H1 (cell line): ENCODE data around the gene NARS2. TPM values are rescaled to one million over a fixed set of nuclear protein-coding genes. Genes with fewer than 3 reads are reported as not detected.

Experiments used
- CTCF ChIA-PET: fragments of 300-600 bp; sonication (Branson Sonifier 250); formaldehyde crosslinking; loops from one replicate; lab custom pipeline; 2021; ENCODE audit not compliant: partially characterized antibody; lab: Charles Lee
- POLR2A ChIA-PET: fragments of 300-600 bp; sonication (Branson Sonifier 250); formaldehyde crosslinking; loops from one replicate; lab custom pipeline; 2021; ENCODE audit warnings: inconsistent platforms; ENCODE audit not compliant: partially characterized antibody; lab: Charles Lee
- DNase-seq, 2 experiments: peaks; one replicate each; pipeline versions ENCODE4 v3.0.0 to v3.0.0-alpha.2; 2010 to 2022; ENCODE audit warnings: low spot score in 2 of 2, low read depth in 1 of 2, mixed read lengths in 1 of 2
- FAIRE-seq: peaks from 2 replicates; lab custom pipeline; 2011; peaks lifted over from hg19 to GRCh38; lab: Jason Lieb, UNC
- H2AFZ ChIP-seq: 2 replicates; pipeline ENCODE4 v1.8.1; 2012; ENCODE audit warnings: low read length, inconsistent platforms
- H2AK5ac ChIP-seq: 2 replicates; pipeline ENCODE4 v1.6.1; 2013; ENCODE audit warnings: low read depth, low read length
- H2BK120ac ChIP-seq: replicated peaks from 2 replicates; pipeline ENCODE3; 2013; ENCODE audit warnings: low read depth, low read length, inconsistent platforms
- H2BK12ac ChIP-seq: 2 replicates; pipeline ENCODE4 v1.6.1; 2013; ENCODE audit warnings: low read depth, low read length
- H2BK15ac ChIP-seq: 2 replicates; pipeline ENCODE4 v1.6.1; 2013; ENCODE audit warnings: low read length
- H2BK20ac ChIP-seq: 2 replicates; pipeline ENCODE4 v1.6.1; 2013; ENCODE audit warnings: low read length
- H2BK5ac ChIP-seq: 2 replicates; pipeline ENCODE4 v1.6.1; 2013; ENCODE audit warnings: low read depth, low read length
- H3K14ac ChIP-seq: 2 replicates; pipeline ENCODE4 v1.6.1; 2013; ENCODE audit warnings: inconsistent platforms; ENCODE audit not compliant: insufficient read length
- H3K18ac ChIP-seq: 2 replicates; pipeline ENCODE4 v1.6.1; 2013; ENCODE audit warnings: low read length; ENCODE audit errors: extremely low read depth
- H3K23ac ChIP-seq: 2 replicates; pipeline ENCODE4 v1.6.1; 2013; ENCODE audit warnings: inconsistent platforms; ENCODE audit not compliant: insufficient read length
- H3K23me2 ChIP-seq: 2 replicates; pipeline ENCODE4 v1.6.1; 2013; ENCODE audit warnings: low read depth, low read length
- H3K27ac ChIP-seq: 2 replicates; pipeline ENCODE4 v1.6.1; 2011; ENCODE audit warnings: low read depth, low read length, inconsistent platforms
- H3K27me3 ChIP-seq, 4 experiments: replicated peaks in 1 of 4; 1 replicate in 1 of 4; 2 replicates in 3 of 4; pipeline versions ENCODE4 v1.6.1 to v1.8.1; 2011 to 2013; ENCODE audit warnings: low read length in 3 of 4, mild to moderate bottlenecking in 3 of 4, inconsistent platforms in 2 of 4, mixed read lengths in 2 of 4, moderate library complexity in 1 of 4; ENCODE audit not compliant: control insufficient read depth in 3 of 4, insufficient read depth in 3 of 4; ENCODE audit errors: extremely low read depth in 1 of 4
- H3K36me3 ChIP-seq, 4 experiments: 2 replicates each; pipeline versions ENCODE4 v1.6.1 to v1.8.1; 2011 to 2013; ENCODE audit warnings: mild to moderate bottlenecking in 4 of 4, low read length in 3 of 4, moderate library complexity in 2 of 4, control low read depth in 1 of 4, inconsistent platforms in 1 of 4; ENCODE audit not compliant: insufficient read depth in 4 of 4, control insufficient read depth in 2 of 4
- H3K4ac ChIP-seq: replicated peaks from 2 replicates; pipeline ENCODE3; 2013; ENCODE audit warnings: low read length, low read depth, mixed read lengths, inconsistent platforms; ENCODE audit not compliant: insufficient read length
- H3K4me1 ChIP-seq, 4 experiments: replicated peaks in 1 of 4; 1 replicate in 1 of 4; 2 replicates in 3 of 4; pipeline versions ENCODE4 v1.6.1 to v1.8.1; 2011 to 2013; ENCODE audit warnings: low read length in 3 of 4, inconsistent platforms in 2 of 4, mixed read lengths in 1 of 4; ENCODE audit not compliant: insufficient read depth in 4 of 4, control insufficient read depth in 3 of 4
- H3K4me2 ChIP-seq, 2 experiments: 2 replicates each; pipeline versions ENCODE4 v1.6.1 to v1.8.1; 2011 to 2013; ENCODE audit warnings: low read depth in 2 of 2, low read length in 2 of 2, control low read depth in 1 of 2, inconsistent platforms in 1 of 2, mild to moderate bottlenecking in 1 of 2; ENCODE audit not compliant: insufficient read depth in 1 of 2
- H3K4me3 ChIP-seq, 4 experiments: fragments of 200-600, 300-600 bp in 1 of 4; sonication (generic), shearing (Covaris generic), sonication (Bioruptor Twin) in 1 of 4; 2 replicates each; pipeline versions ENCODE4 v1.5.1 to v1.8.1; 2011 to 2016; ENCODE audit warnings: low read length in 4 of 4, low read depth in 3 of 4, control low read depth in 2 of 4, inconsistent platforms in 2 of 4, mild to moderate bottlenecking in 2 of 4, mixed read lengths in 1 of 4, moderate library complexity in 1 of 4; ENCODE audit not compliant: insufficient read depth in 2 of 4; ENCODE audit errors: extremely low read depth in 1 of 4
- H3K56ac ChIP-seq: replicated peaks from 2 replicates; pipeline ENCODE3; 2013; ENCODE audit warnings: low read depth, mild to moderate bottlenecking, mixed read lengths, low read length, inconsistent platforms; ENCODE audit not compliant: insufficient read length
- H3K79me1 ChIP-seq: 2 replicates; pipeline ENCODE4 v1.6.1; 2013; ENCODE audit warnings: low read depth, low read length, control low read depth
- H3K79me2 ChIP-seq, 2 experiments: 2 replicates each; pipeline versions ENCODE4 v1.6.1 to v1.8.1; 2012 to 2013; ENCODE audit warnings: low read length in 2 of 2, mild to moderate bottlenecking in 2 of 2, inconsistent platforms in 1 of 2; ENCODE audit not compliant: insufficient read depth in 2 of 2, control insufficient read depth in 1 of 2
- H3K9ac ChIP-seq, 4 experiments: replicated peaks in 1 of 4; 1 replicate in 1 of 4; 2 replicates in 3 of 4; pipeline versions ENCODE4 v1.6.1 to v1.8.1; 2011 to 2013; ENCODE audit warnings: low read depth in 3 of 4, low read length in 3 of 4, control low read depth in 2 of 4, mild to moderate bottlenecking in 2 of 4, moderate library complexity in 2 of 4, inconsistent platforms in 1 of 4; ENCODE audit errors: extremely low read depth in 1 of 4
- H3K9me3 ChIP-seq, 2 experiments: 2 replicates each; pipeline versions ENCODE4 v1.6.1 to v1.8.1; 2012 to 2013; ENCODE audit warnings: mild to moderate bottlenecking in 2 of 2, moderate library complexity in 2 of 2, control low read depth in 1 of 2, inconsistent platforms in 1 of 2, low read depth in 1 of 2, low read length in 1 of 2, mixed read lengths in 1 of 2; ENCODE audit not compliant: insufficient read depth in 2 of 2
- H4K20me1 ChIP-seq, 2 experiments: replicated peaks in 1 of 2; 2 replicates each; pipeline versions ENCODE3 to v1.8.1; 2011 to 2013; ENCODE audit warnings: inconsistent platforms in 2 of 2, low read length in 2 of 2, mild to moderate bottlenecking in 1 of 2; ENCODE audit not compliant: insufficient read depth in 2 of 2, control insufficient read depth in 1 of 2
- H4K5ac ChIP-seq: 2 replicates; pipeline ENCODE4 v1.6.1; 2013; ENCODE audit warnings: low read length, low read depth, mixed read lengths, inconsistent platforms; ENCODE audit not compliant: insufficient read length
- H4K8ac ChIP-seq: 2 replicates; pipeline ENCODE4 v1.8.0; 2013; ENCODE audit warnings: mild to moderate bottlenecking, moderate library complexity, low read length, inconsistent platforms; ENCODE audit not compliant: insufficient read depth; ENCODE audit errors: extremely low read depth
- H4K91ac ChIP-seq: replicated peaks from 2 replicates; pipeline ENCODE3; 2013; ENCODE audit warnings: low read length, mixed read lengths, inconsistent platforms; ENCODE audit not compliant: insufficient read length
- EP300 ChIP-seq, 2 experiments: IDR thresholded peaks; 1 replicate in 1 of 2; 2 replicates in 1 of 2; pipeline ENCODE4 v1.6.1; 2011 to 2012; ENCODE audit warnings: low read depth in 2 of 2, low read length in 2 of 2, mild to moderate bottlenecking in 2 of 2, borderline replicate concordance in 1 of 2, inconsistent platforms in 1 of 2, moderate library complexity in 1 of 2
- FOSL1 ChIP-seq: IDR thresholded peaks from 2 replicates; pipeline ENCODE4 v1.6.1; 2011; ENCODE audit warnings: mild to moderate bottlenecking, low read depth, low read length, moderate library complexity; ENCODE audit not compliant: insufficient read depth
- GABPA ChIP-seq: IDR thresholded peaks from 2 replicates; pipeline ENCODE4 v1.6.1; 2011; ENCODE audit warnings: mild to moderate bottlenecking, low read length, moderate library complexity, borderline replicate concordance; ENCODE audit not compliant: insufficient read depth
- GTF2F1 ChIP-seq: IDR thresholded peaks from 2 replicates; pipeline ENCODE4 v1.6.1; 2012; ENCODE audit warnings: low read depth, low read length, improper control_type of control experiment, borderline replicate concordance
- HDAC2 ChIP-seq, 2 experiments: fragments of 300-600 bp in 1 of 2; sonication (generic) in 1 of 2; IDR thresholded peaks; 2 replicates each; pipeline ENCODE4 v1.6.1; 2011 to 2012; ENCODE audit warnings: low read depth in 2 of 2, low read length in 2 of 2, mild to moderate bottlenecking in 2 of 2, moderate library complexity in 2 of 2, borderline replicate concordance in 1 of 2, inconsistent platforms in 1 of 2
- JUN ChIP-seq: IDR thresholded peaks from 2 replicates; pipeline ENCODE4 v1.6.1; 2011; ENCODE audit warnings: low read depth, mild to moderate bottlenecking, improper control_type of control experiment, low read length
- JUND ChIP-seq: IDR thresholded peaks from 2 replicates; pipeline ENCODE4 v1.6.1; 2011; ENCODE audit warnings: mild to moderate bottlenecking, improper control_type of control experiment, low read length
- KDM4A ChIP-seq: IDR thresholded peaks from one replicate; pipeline ENCODE4 v1.7.1; 2012; ENCODE audit warnings: low read depth, mild to moderate bottlenecking, moderate library complexity, low read length, inconsistent platforms; ENCODE audit not compliant: severe bottlenecking
- RBBP5 ChIP-seq: IDR thresholded peaks from 2 replicates; pipeline ENCODE4 v1.7.1; 2012; ENCODE audit warnings: low read depth, mild to moderate bottlenecking, inconsistent platforms, low read length, moderate library complexity, borderline replicate concordance
- SIRT6 ChIP-seq: IDR thresholded peaks from one replicate; pipeline ENCODE4 v1.7.1; 2012; ENCODE audit warnings: low read length, inconsistent platforms
- SP4 ChIP-seq: IDR thresholded peaks from 2 replicates; pipeline ENCODE4 v1.6.1; 2012; ENCODE audit warnings: low read length, inconsistent platforms
- ZNF274 ChIP-seq: IDR thresholded peaks from 2 replicates; pipeline ENCODE4 v1.7.0; 2012; ENCODE audit warnings: low read length, borderline replicate concordance; ENCODE audit errors: extremely low read depth
- WGBS, 2 experiments: shearing (Covaris generic) in 1 of 2; methylation state at CpG; one replicate each; pipeline versions ENCODE4 v1.1.6 to v1.1.7; 2013 to 2015; ENCODE audit warnings: low lambda C conversion rate in 2 of 2, mixed read lengths in 2 of 2, inconsistent platforms in 1 of 2, low coverage in 1 of 2, missing lambda C conversion rate in 1 of 2; ENCODE audit not compliant: insufficient replicate concordance in 2 of 2, insufficient coverage in 1 of 2, insufficient read length in 1 of 2; ENCODE audit errors: extremely low coverage in 1 of 2, missing lambda C conversion rate in 1 of 2; 5-methylcytosine and 5-hydroxymethylcytosine counted together
- polyA plus RNA-seq, 7 experiments: library from polyadenylated mRNA; depleted of rRNA in 3 of 7; stranded (reverse) in 5 of 7; unstranded in 2 of 7; fragments of >200 nt in 5 of 7; fragments of 200-250 nt in 2 of 7; gene quantifications; 1 replicate in 5 of 7; 2 replicates in 1 of 7; 4 replicates in 1 of 7; pipeline versions ENCODE4 v1.2.1 to v1.2.3, GENCODE V29; 2011 to 2013; ENCODE audit warnings: missing spikeins in 2 of 7, mixed read lengths in 2 of 7
- total RNA-seq: library from RNA; stranded (reverse); fragmentation: NEBNext Ultra II Directional; extraction: Animal tissue kit (Norgen Biotek cat#: 25700); gene quantifications from 2 replicates; pipeline ENCODE4 v1.2.1, GENCODE V29; 2021
- TF ChIP-seq, protein P1 (sequence below): IDR thresholded peaks from 2 replicates; pipeline ENCODE4 v1.6.1; 2012; ENCODE audit warnings: inconsistent platforms

The NARS2 gene
- total and polyA plus RNA-seq, 2 of the 8 experiments (the other 6 are each of a cell fraction or from before 2014, with no cell fraction given): 26.2 to 51.6 TPM

- Histone ChIP-seq H3K23me2 (no peaks in the 10 kb centered on the region), H3K56ac (no peak overlapping the region), H3K9ac (no peak overlapping the region), H4K8ac (no peak overlapping the region), H3K4me1 (peaks cover 0 to 7% (median 2%) of the 10 kb centered on the region in 4 experiments; a peak in 1 of 7 replicates), H3K23ac (no peak overlapping the region), H3K79me2 (peaks cover 0 to 8% of the 10 kb centered on the region in 2 experiments; a peak in 2 of 4 replicates), H3K18ac (no peak overlapping the region), H2BK120ac (no peak overlapping the region), H3K9me3 (no peaks in the 10 kb centered on the region), H3K27me3 (no peaks in the 10 kb centered on the region), H3K4ac (no peak overlapping the region), H2AK5ac (no peak overlapping the region), H3K14ac (no peak overlapping the region), H2BK15ac (no peak overlapping the region), H4K20me1 (no peaks in the 10 kb centered on the region), H2BK12ac (no peak overlapping the region), H3K4me2 (no peak overlapping the region), H2BK20ac (no peak overlapping the region), H2BK5ac (no peak overlapping the region), H3K27ac (no peak overlapping the region), H2AFZ (no peak overlapping the region), H4K91ac (no peak overlapping the region), H4K5ac (no peak overlapping the region), H3K79me1 (no peaks in the 10 kb centered on the region; the same call in 1 of the 2 replicates), H3K4me3 (no peak overlapping the region), H3K36me3 (no peaks in the 10 kb centered on the region)
- ChIA-PET POLR2A (interaction anchor here (0.7 kb wide), 1 partner anchor 467 kb away, joined by 4 read pairs; no protein-coding TSS in a partner anchor), CTCF (no interaction called here)
- TF ChIP-seq RBBP5: no peak
- no peak for TF ChIP-seq ZNF274
- no peak for TF ChIP-seq HDAC2 (IDR thresholded peaks at IDR 0.05; ENCODE audit: borderline replicate concordance in 1 of 2, low read depth in 2 of 2, low read length in 2 of 2)
- no peak for TF ChIP-seq GABPA
- TF ChIP-seq GTF2F1: no peak
- TF ChIP-seq KDM4A: no peak
- TF ChIP-seq SIRT6: no peak
- TF ChIP-seq JUND: no peak
- TF ChIP-seq, protein P1, sequence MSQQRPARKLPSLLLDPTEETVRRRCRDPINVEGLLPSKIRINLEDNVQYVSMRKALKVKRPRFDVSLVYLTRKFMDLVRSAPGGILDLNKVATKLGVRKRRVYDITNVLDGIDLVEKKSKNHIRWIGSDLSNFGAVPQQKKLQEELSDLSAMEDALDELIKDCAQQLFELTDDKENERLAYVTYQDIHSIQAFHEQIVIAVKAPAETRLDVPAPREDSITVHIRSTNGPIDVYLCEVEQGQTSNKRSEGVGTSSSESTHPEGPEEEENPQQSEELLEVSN: no peak
- TF ChIP-seq JUN: no peak
- no peak for TF ChIP-seq EP300 (IDR thresholded peaks at IDR 0.05; ENCODE audit: borderline replicate concordance in 1 of 2, low read depth in 2 of 2, low read length in 2 of 2)
- TF ChIP-seq SP4: no peak
- no peak for TF ChIP-seq FOSL1
- FAIRE-seq: no peak
- no peak for DNase-seq
- WGBS, 2 experiments: 91% methylated on average over 4 of the region's 4 CpGs; no CpG with 5 or more reads in 1 of the 2 experiments
Measured at GRCh38 chr11:78504708-78505107, 70.0 kb downstream of the NARS2 start.
